ENCODE measurements around the gene UNC5C.

DNA sequence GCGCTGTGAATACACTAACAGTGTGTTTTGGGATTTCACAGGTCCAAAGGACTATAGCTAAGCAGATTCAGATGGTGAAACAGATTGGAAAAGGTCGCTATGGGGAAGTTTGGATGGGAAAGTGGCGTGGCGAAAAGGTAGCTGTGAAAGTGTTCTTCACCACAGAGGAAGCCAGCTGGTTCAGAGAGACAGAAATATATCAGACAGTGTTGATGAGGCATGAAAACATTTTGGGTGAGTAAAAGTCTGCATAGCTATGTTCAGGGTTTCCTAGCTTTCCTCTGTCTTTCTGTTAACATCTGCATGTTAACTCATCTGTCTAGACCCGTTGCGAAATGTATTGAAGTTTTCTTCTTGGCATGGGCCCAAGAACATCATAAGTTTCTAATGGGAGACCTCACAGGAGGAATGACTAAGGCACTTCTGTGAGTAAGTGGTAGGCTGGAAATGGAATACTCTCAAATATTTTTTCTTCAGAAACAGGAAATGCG lies 418.9 kb downstream of the UNC5C start:
- TF ChIP-seq POLR2A (IDR thresholded peaks at IDR 0.05) (no peak), EP300 (IDR thresholded peaks at IDR 0.05) (no peak), POLR2AphosphoS5 (IDR thresholded peaks at IDR 0.05) (no peak)
- TF ChIP-seq, protein P1, sequence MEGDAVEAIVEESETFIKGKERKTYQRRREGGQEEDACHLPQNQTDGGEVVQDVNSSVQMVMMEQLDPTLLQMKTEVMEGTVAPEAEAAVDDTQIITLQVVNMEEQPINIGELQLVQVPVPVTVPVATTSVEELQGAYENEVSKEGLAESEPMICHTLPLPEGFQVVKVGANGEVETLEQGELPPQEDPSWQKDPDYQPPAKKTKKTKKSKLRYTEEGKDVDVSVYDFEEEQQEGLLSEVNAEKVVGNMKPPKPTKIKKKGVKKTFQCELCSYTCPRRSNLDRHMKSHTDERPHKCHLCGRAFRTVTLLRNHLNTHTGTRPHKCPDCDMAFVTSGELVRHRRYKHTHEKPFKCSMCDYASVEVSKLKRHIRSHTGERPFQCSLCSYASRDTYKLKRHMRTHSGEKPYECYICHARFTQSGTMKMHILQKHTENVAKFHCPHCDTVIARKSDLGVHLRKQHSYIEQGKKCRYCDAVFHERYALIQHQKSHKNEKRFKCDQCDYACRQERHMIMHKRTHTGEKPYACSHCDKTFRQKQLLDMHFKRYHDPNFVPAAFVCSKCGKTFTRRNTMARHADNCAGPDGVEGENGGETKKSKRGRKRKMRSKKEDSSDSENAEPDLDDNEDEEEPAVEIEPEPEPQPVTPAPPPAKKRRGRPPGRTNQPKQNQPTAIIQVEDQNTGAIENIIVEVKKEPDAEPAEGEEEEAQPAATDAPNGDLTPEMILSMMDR (IDR thresholded peaks at IDR 0.05): no peak
